ENCODE measurements around the gene RYR2.

The RYR2 gene

GRCh38 chr1:237672748-237673147 is 630.8 kb downstream of the RYR2 start:
- Histone ChIP-seq H4K8ac (ENCODE audit: low read depth, low read length) (no peak overlapping the region), H3K4me3 (ENCODE audit: low read depth, low read length) (no peak overlapping the region), H3K27ac (ENCODE audit: low read depth, low read length) (no peak overlapping the region), H2BK5ac (ENCODE audit: low read depth, low read length, poor library complexity) (no peak overlapping the region), H3K36me3 (ENCODE audit: control insufficient read depth in 1 of 2, insufficient read depth in 2 of 2, low read length in 2 of 2) (no peaks in the 10 kb centered on the region), H3K79me2 (ENCODE audit: control insufficient read depth, insufficient read depth, low read length, poor library complexity) (no peaks in the 10 kb centered on the region), H2AFZ (ENCODE audit: insufficient read depth, low read length, poor library complexity) (no peak overlapping the region), H3K23ac (ENCODE audit: low read length) (no peak overlapping the region), H2BK120ac (ENCODE audit: insufficient read depth, low read length, poor library complexity) (no peak overlapping the region), H3K4me2 (ENCODE audit: low read length) (no peak overlapping the region), H4K12ac (ENCODE audit: low read depth, low read length) (no peak overlapping the region), H4K91ac (ENCODE audit: low read depth, low read length) (no peak overlapping the region), H3K27me3 (ENCODE audit: insufficient read depth, low read length) (no peaks in the 10 kb centered on the region), H3K9me3 (ENCODE audit: insufficient read depth, low read depth, low read length) (no peaks in the 10 kb centered on the region), H3K14ac (ENCODE audit: low read length) (no peak overlapping the region), H3K18ac (ENCODE audit: low read length) (no peak overlapping the region), H2AK5ac (ENCODE audit: low read length) (no peak overlapping the region), H3K4me1 (ENCODE audit: control insufficient read depth in 1 of 2, insufficient read depth in 2 of 2, low read length in 2 of 2) (no peaks in the 10 kb centered on the region), H3K9ac (ENCODE audit: low read length) (no peak overlapping the region), H3K4ac (ENCODE audit: low read depth, low read length) (no peak overlapping the region), H2BK12ac (ENCODE audit: low read length) (no peak overlapping the region), H3K79me1 (ENCODE audit: low read length) (no peaks in the 10 kb centered on the region)
- WGBS (ENCODE audit: extremely low coverage, insufficient coverage, insufficient read length): no CpG with 5 or more reads among the region's 2 CpGs
- peak in 1 of 2 donors; percentile 15 for DNase-seq

- H3K79me2 ChIP-seq (ENCODE audit: control insufficient read depth, insufficient read depth, low read length, poor library complexity): no peaks in the 10 kb centered on the region
- no peak overlapping the region for H2BK5ac ChIP-seq (ENCODE audit: low read depth, low read length, poor library complexity)
- no peak overlapping the region for H2BK120ac ChIP-seq (ENCODE audit: insufficient read depth, low read length, poor library complexity)
- no peak overlapping the region for H3K18ac ChIP-seq (ENCODE audit: low read length)
- no CpG with 5 or more reads among the region's 3 CpGs for WGBS (ENCODE audit: extremely low coverage, insufficient coverage, insufficient read length)
- no peak overlapping the region for H3K4ac ChIP-seq (ENCODE audit: low read depth, low read length)
- H3K9me3 ChIP-seq (ENCODE audit: insufficient read depth, low read depth, low read length): no peaks in the 10 kb centered on the region
- no peak overlapping the region for H2BK12ac ChIP-seq (ENCODE audit: low read length)
- H2AFZ ChIP-seq (ENCODE audit: insufficient read depth, low read length, poor library complexity): no peak overlapping the region
- no peak overlapping the region for H4K91ac ChIP-seq (ENCODE audit: low read depth, low read length)
- H3K27me3 ChIP-seq (ENCODE audit: insufficient read depth, low read length): no peaks in the 10 kb centered on the region
- no peak overlapping the region for H4K12ac ChIP-seq (ENCODE audit: low read depth, low read length)
- no peak overlapping the region for H3K23ac ChIP-seq (ENCODE audit: low read length)
- no peak overlapping the region for H3K4me2 ChIP-seq (ENCODE audit: low read length)
- no peaks in the 10 kb centered on the region for H3K4me1 ChIP-seq (ENCODE audit: control insufficient read depth in 1 of 2, insufficient read depth in 2 of 2, low read length in 2 of 2)
- H3K27ac ChIP-seq (ENCODE audit: low read depth, low read length): no peak overlapping the region
- H2AK5ac ChIP-seq (ENCODE audit: low read length): no peak overlapping the region
- H3K4me3 ChIP-seq (ENCODE audit: low read depth, low read length): no peak overlapping the region
- no peaks in the 10 kb centered on the region for H3K36me3 ChIP-seq (ENCODE audit: control insufficient read depth in 1 of 2, insufficient read depth in 2 of 2, low read length in 2 of 2)
- H3K14ac ChIP-seq (ENCODE audit: low read length): no peak overlapping the region
- DNase-seq: no peak
- H4K8ac ChIP-seq (ENCODE audit: low read depth, low read length): no peak overlapping the region
- H3K79me1 ChIP-seq (ENCODE audit: low read length): no peaks in the 10 kb centered on the region
- no peak overlapping the region for H3K9ac ChIP-seq (ENCODE audit: low read length)
Observed at GRCh38 chr1:237673631-237674030, 631.6 kb downstream of the RYR2 start.

- no peak overlapping the region for H3K27ac ChIP-seq (ENCODE audit: low read depth, low read length)
- H2BK12ac ChIP-seq (ENCODE audit: low read length): no peak overlapping the region
- WGBS (ENCODE audit: extremely low coverage, insufficient coverage, insufficient read length): no CpG with 5 or more reads among the region's 3 CpGs
- peaks cover 2 to 7% of the 10 kb centered on the region in 2 experiments for H3K4me1 ChIP-seq (ENCODE audit: control insufficient read depth in 1 of 2, insufficient read depth in 2 of 2, low read length in 2 of 2)
- no peak overlapping the region for H3K14ac ChIP-seq (ENCODE audit: low read length)
- H3K23ac ChIP-seq (ENCODE audit: low read length): no peak overlapping the region
- no peaks in the 10 kb centered on the region for H3K36me3 ChIP-seq (ENCODE audit: control insufficient read depth in 1 of 2, insufficient read depth in 2 of 2, low read length in 2 of 2)
- H4K12ac ChIP-seq (ENCODE audit: low read depth, low read length): no peak overlapping the region
- H3K4me2 ChIP-seq (ENCODE audit: low read length): peak overlapping the region; percentile 4
- H3K79me2 ChIP-seq (ENCODE audit: control insufficient read depth, insufficient read depth, low read length, poor library complexity): no peaks in the 10 kb centered on the region
- no peak overlapping the region for H2AK5ac ChIP-seq (ENCODE audit: low read length)
- H3K18ac ChIP-seq (ENCODE audit: low read length): no peak overlapping the region
- H2BK120ac ChIP-seq (ENCODE audit: insufficient read depth, low read length, poor library complexity): no peak overlapping the region
- no peak overlapping the region for H3K4me3 ChIP-seq (ENCODE audit: low read depth, low read length)
- peak; percentile 36 to 89 for DNase-seq
- H2AFZ ChIP-seq (ENCODE audit: insufficient read depth, low read length, poor library complexity): no peak overlapping the region
- no peaks in the 10 kb centered on the region for H3K9me3 ChIP-seq (ENCODE audit: insufficient read depth, low read depth, low read length)
- H3K9ac ChIP-seq (ENCODE audit: low read length): no peak overlapping the region
- H3K79me1 ChIP-seq (ENCODE audit: low read length): peaks cover 2% of the 10 kb centered on the region
- no peak overlapping the region for H4K91ac ChIP-seq (ENCODE audit: low read depth, low read length)
- no peak overlapping the region for H4K8ac ChIP-seq (ENCODE audit: low read depth, low read length)
- no peak overlapping the region for H2BK5ac ChIP-seq (ENCODE audit: low read depth, low read length, poor library complexity)
- H3K4ac ChIP-seq (ENCODE audit: low read depth, low read length): no peak overlapping the region
- no peaks in the 10 kb centered on the region for H3K27me3 ChIP-seq (ENCODE audit: insufficient read depth, low read length)
Observed at GRCh38 chr1:237677979-237678378, 636.0 kb downstream of the RYR2 start.

GRCh38 chr1:237679687-237680086 is 637.7 kb downstream of the RYR2 start:
- no peak overlapping the region for H3K9ac ChIP-seq (ENCODE audit: low read length)
- no peak overlapping the region for H2BK120ac ChIP-seq (ENCODE audit: insufficient read depth, low read length, poor library complexity)
- H2AFZ ChIP-seq (ENCODE audit: insufficient read depth, low read length, poor library complexity): no peak overlapping the region
- no peaks in the 10 kb centered on the region for H3K27me3 ChIP-seq (ENCODE audit: insufficient read depth, low read length)
- H4K91ac ChIP-seq (ENCODE audit: low read depth, low read length): no peak overlapping the region
- no peak overlapping the region for H4K8ac ChIP-seq (ENCODE audit: low read depth, low read length)
- H3K79me1 ChIP-seq (ENCODE audit: low read length): peaks cover 2% of the 10 kb centered on the region
- H2AK5ac ChIP-seq (ENCODE audit: low read length): no peak overlapping the region
- H3K18ac ChIP-seq (ENCODE audit: low read length): no peak overlapping the region
- H4K12ac ChIP-seq (ENCODE audit: low read depth, low read length): no peak overlapping the region
- H3K4ac ChIP-seq (ENCODE audit: low read depth, low read length): no peak overlapping the region
- no peak overlapping the region for H2BK12ac ChIP-seq (ENCODE audit: low read length)
- H3K4me3 ChIP-seq (ENCODE audit: low read depth, low read length): no peak overlapping the region
- H3K4me1 ChIP-seq (ENCODE audit: control insufficient read depth in 1 of 2, insufficient read depth in 2 of 2, low read length in 2 of 2): peaks cover 2 to 7% of the 10 kb centered on the region in 2 experiments
- H3K79me2 ChIP-seq (ENCODE audit: control insufficient read depth, insufficient read depth, low read length, poor library complexity): no peaks in the 10 kb centered on the region
- no peaks in the 10 kb centered on the region for H3K9me3 ChIP-seq (ENCODE audit: insufficient read depth, low read depth, low read length)
- H3K36me3 ChIP-seq (ENCODE audit: control insufficient read depth in 1 of 2, insufficient read depth in 2 of 2, low read length in 2 of 2): no peaks in the 10 kb centered on the region
- WGBS (ENCODE audit: extremely low coverage, insufficient coverage, insufficient read length): no CpG with 5 or more reads among the region's 6 CpGs
- H3K23ac ChIP-seq (ENCODE audit: low read length): peak overlapping the region; percentile 50
- no peak overlapping the region for H2BK5ac ChIP-seq (ENCODE audit: low read depth, low read length, poor library complexity)
- no peak overlapping the region for H3K27ac ChIP-seq (ENCODE audit: low read depth, low read length)
- H3K14ac ChIP-seq (ENCODE audit: low read length): no peak overlapping the region
- H3K4me2 ChIP-seq (ENCODE audit: low read length): no peak overlapping the region
- DNase-seq: peak; percentile 37 to 66
